ENCODE data around the gene CABS1. TPM values are rescaled to one million over a fixed set of nuclear protein-coding genes. Genes with fewer than 3 reads are reported as not detected.

The CABS1 gene
- total and polyA plus RNA-seq, 12 donors = not detected

DNA sequence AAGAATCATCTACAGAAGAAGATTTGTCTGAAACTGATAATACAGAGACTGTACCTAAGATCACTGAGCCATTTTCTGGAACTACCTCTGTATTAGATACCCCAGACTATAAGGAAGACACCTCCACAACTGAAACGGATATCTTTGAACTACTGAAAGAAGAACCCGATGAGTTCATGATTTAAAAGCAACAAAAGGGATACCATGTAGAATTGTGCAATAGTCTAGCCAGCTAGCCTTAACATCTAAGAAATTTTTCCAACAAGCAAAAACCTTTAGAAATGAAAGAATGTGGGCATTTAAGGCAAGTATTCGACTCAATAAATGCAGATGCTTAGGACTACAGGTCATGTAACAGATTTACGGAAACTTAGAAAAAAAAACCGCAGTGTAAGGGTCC lies 1.3 kb downstream of the CABS1 start:
- no peak for DNase-seq
- H3K36me3 ChIP-seq = no peaks in the 10 kb centered on the region
- intact Hi-C loops (cut with DNase I) = no loop called here
- no peaks in the 10 kb centered on the region for H3K27me3 ChIP-seq
- no peak overlapping the region for H3K27ac ChIP-seq
- H3K4me3 ChIP-seq = no peak overlapping the region
- ATAC-seq = no peak
- TF ChIP-seq CTCF (IDR thresholded peaks at IDR 0.05) = no peak
- H3K4me1 ChIP-seq = no peaks in the 10 kb centered on the region
- no peaks in the 10 kb centered on the region for H3K9me3 ChIP-seq
- 82 to 84% methylated on average over 5 of the region's 5 CpGs for WGBS, 2 donors

- H3K27me3 ChIP-seq = no peaks in the 10 kb centered on the region
- DNase-seq = no peak
- ATAC-seq = no peak
- 61 to 70% methylated on average over 1 of the region's 1 CpG for WGBS, 2 donors
- no peak overlapping the region for H3K27ac ChIP-seq
- no peaks in the 10 kb centered on the region for H3K9me3 ChIP-seq
- TF ChIP-seq CTCF (IDR thresholded peaks at IDR 0.05) = no peak
- intact Hi-C loops (cut with DNase I) = no loop called here
- H3K4me1 ChIP-seq = no peaks in the 10 kb centered on the region
- H3K4me3 ChIP-seq = no peak overlapping the region
- H3K36me3 ChIP-seq = no peaks in the 10 kb centered on the region
These were observed 3.2 kb downstream of the CABS1 start for GRCh38 chr4:70337886-70338420.

- peaks cover 0 to 5% (median 0%) of the 10 kb centered on the region in 11 donors for H3K9me3 ChIP-seq
- no peak for TF ChIP-seq CTCF (IDR thresholded peaks at IDR 0.05)
- H3K4me3 ChIP-seq = no peak overlapping the region
- intact Hi-C loops (cut with DNase I) = no loop called here
- H3K4me1 ChIP-seq = no peaks in the 10 kb centered on the region
- no peaks in the 10 kb centered on the region for H3K27me3 ChIP-seq
- no peak for DNase-seq
- 53 to 59% methylated on average over 1 of the region's 1 CpG for WGBS, 2 donors
- no peaks in the 10 kb centered on the region for H3K36me3 ChIP-seq
- no peak for ATAC-seq
- H3K27ac ChIP-seq = no peak overlapping the region
These were observed 21.4 kb downstream of the CABS1 start for GRCh38 chr4:70356185-70356584.

DNA sequence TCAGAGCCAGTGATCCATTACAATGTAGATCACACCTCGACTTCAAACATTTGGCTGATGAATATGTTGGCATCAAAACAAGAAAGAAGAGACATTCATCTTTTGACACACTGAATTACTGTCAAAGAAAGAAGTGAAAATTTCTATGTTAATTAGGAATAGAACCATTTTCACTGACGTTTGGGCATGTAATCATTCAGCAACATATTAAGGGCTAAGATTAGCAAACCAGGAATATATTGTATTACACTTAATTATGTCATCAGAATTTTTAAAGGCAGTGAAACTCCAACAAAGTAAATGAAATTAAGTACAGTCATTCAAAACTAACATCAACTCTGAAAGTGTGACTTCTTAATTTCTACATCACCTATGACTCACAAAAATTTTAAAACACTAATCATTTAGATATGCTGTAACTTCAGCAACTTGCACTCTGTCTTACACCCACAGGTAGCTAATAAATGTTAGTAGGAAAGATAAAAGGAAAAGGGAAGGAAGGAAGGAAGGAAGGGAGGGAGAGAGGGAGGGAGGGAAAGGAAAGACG lies 24.4 kb downstream of the CABS1 start:
- H3K27ac ChIP-seq = no peak overlapping the region
- no peak for DNase-seq
- H3K9me3 ChIP-seq = peaks cover 0 to 5% (median 0%) of the 10 kb centered on the region in 11 donors
- no peaks in the 10 kb centered on the region for H3K36me3 ChIP-seq
- H3K4me1 ChIP-seq = no peaks in the 10 kb centered on the region
- no peak for TF ChIP-seq CTCF (IDR thresholded peaks at IDR 0.05)
- intact Hi-C loops (cut with DNase I) = no loop called here
- WGBS, 2 donors = 40 to 49% methylated on average over 3 of the region's 3 CpGs
- no peaks in the 10 kb centered on the region for H3K27me3 ChIP-seq
- H3K4me3 ChIP-seq = no peak overlapping the region
- ATAC-seq = no peak
